ENCODE measurements around the gene SCN4A. TPM values are rescaled to one million over a fixed set of nuclear protein-coding genes. Genes with fewer than 3 reads are reported as not detected.
"Not testable (repeated sequence)": the region's sequence is repeated elsewhere in the genome, so short reads cannot be mapped to it uniquely, and the experiment has no call there.

Gene SCN4A
- polyA plus RNA-seq, 2 donors, result 0.01 to 0.08 TPM

- Histone ChIP-seq H3K4me1 (ENCODE audit: control insufficient read depth in 2 of 2, insufficient read depth in 2 of 2, low read length in 1 of 2) (no peaks in the 10 kb centered on the region), H3K36me3 (ENCODE audit: control insufficient read depth in 2 of 2, insufficient read depth in 2 of 2, low read length in 1 of 2) (no peaks in the 10 kb centered on the region), H3K9me3 (ENCODE audit: control insufficient read depth in 2 of 2, insufficient read depth in 1 of 2, low read depth in 1 of 2, low read length in 1 of 2) (no peaks in the 10 kb centered on the region), H3K27ac (ENCODE audit: low read depth in 2 of 2, low read length in 1 of 2) (no peak within 1 kb of the TSS), H3K4me3 (ENCODE audit: low read depth in 1 of 2, low read length in 2 of 2) (no peak within 1 kb of the TSS), H3K27me3 (ENCODE audit: control insufficient read depth in 1 of 2, insufficient read depth in 2 of 2, low read length in 2 of 2) (no peaks in the 10 kb centered on the region)
- WGBS, 2 donors, result 63 to 69% methylated on average over 15 of the region's 15 CpGs
Observed at GRCh38 chr17:63911041-63911635, 61.6 kb downstream of the SCN4A start, which contains the start of gene CSHL1. CSHL1 (minus strand) TSS chr17:63911258; CDS start chr17:63911196, 62 bp downstream.

GRCh38 chr17:63910096-63910495, 62.6 kb downstream of the SCN4A start:
- H3K4me1 ChIP-seq (ENCODE audit: control insufficient read depth in 2 of 2, insufficient read depth in 2 of 2, low read length in 1 of 2), result no peaks in the 10 kb centered on the region
- no peaks in the 10 kb centered on the region for H3K36me3 ChIP-seq (ENCODE audit: control insufficient read depth in 2 of 2, insufficient read depth in 2 of 2, low read length in 1 of 2)
- no peaks in the 10 kb centered on the region for H3K9me3 ChIP-seq (ENCODE audit: control insufficient read depth in 2 of 2, insufficient read depth in 1 of 2, low read depth in 1 of 2, low read length in 1 of 2)
- no peaks in the 10 kb centered on the region for H3K27me3 ChIP-seq (ENCODE audit: control insufficient read depth in 1 of 2, insufficient read depth in 2 of 2, low read length in 2 of 2)
- no peak overlapping the region for H3K27ac ChIP-seq (ENCODE audit: low read depth in 2 of 2, low read length in 1 of 2)
- no peak overlapping the region for H3K4me3 ChIP-seq (ENCODE audit: low read depth in 1 of 2, low read length in 2 of 2)
- WGBS, 2 donors, result 79 to 85% methylated on average over 14 of the region's 14 CpGs

GRCh38 chr17:63909586-63909985, 63.1 kb downstream of the SCN4A start:
- not testable (repeated sequence) for H3K4me1 ChIP-seq (ENCODE audit: control insufficient read depth in 2 of 2, insufficient read depth in 2 of 2, low read length in 1 of 2); H3K9me3 ChIP-seq (ENCODE audit: control insufficient read depth in 2 of 2, insufficient read depth in 1 of 2, low read depth in 1 of 2, low read length in 1 of 2); H3K27me3 ChIP-seq (ENCODE audit: control insufficient read depth in 1 of 2, insufficient read depth in 2 of 2, low read length in 2 of 2); H3K4me3 ChIP-seq (ENCODE audit: low read depth in 1 of 2, low read length in 2 of 2); H3K27ac ChIP-seq (ENCODE audit: low read depth in 2 of 2, low read length in 1 of 2); H3K36me3 ChIP-seq (ENCODE audit: control insufficient read depth in 2 of 2, insufficient read depth in 2 of 2, low read length in 1 of 2)
- 89 to 91% methylated on average over 10 of the region's 10 CpGs for WGBS, 2 donors

- not testable (repeated sequence) for H3K36me3 ChIP-seq (ENCODE audit: control insufficient read depth in 2 of 2, insufficient read depth in 2 of 2, low read length in 1 of 2); H3K27me3 ChIP-seq (ENCODE audit: control insufficient read depth in 1 of 2, insufficient read depth in 2 of 2, low read length in 2 of 2); H3K4me3 ChIP-seq (ENCODE audit: low read depth in 1 of 2, low read length in 2 of 2); H3K9me3 ChIP-seq (ENCODE audit: control insufficient read depth in 2 of 2, insufficient read depth in 1 of 2, low read depth in 1 of 2, low read length in 1 of 2); H3K27ac ChIP-seq (ENCODE audit: low read depth in 2 of 2, low read length in 1 of 2); H3K4me1 ChIP-seq (ENCODE audit: control insufficient read depth in 2 of 2, insufficient read depth in 2 of 2, low read length in 1 of 2)
- 60 to 61% methylated on average over 10 to 11 of the region's 12 CpGs for WGBS, 2 donors
Observed at GRCh38 chr17:63907161-63907778, 65.4 kb downstream of the SCN4A start.

GRCh38 chr17:63904796-63905195, 67.9 kb downstream of the SCN4A start:
- 83 to 91% methylated on average over 8 of the region's 8 CpGs for WGBS, 2 donors
- not testable (repeated sequence) for H3K4me3 ChIP-seq (ENCODE audit: low read depth in 1 of 2, low read length in 2 of 2); H3K9me3 ChIP-seq (ENCODE audit: control insufficient read depth in 2 of 2, insufficient read depth in 1 of 2, low read depth in 1 of 2, low read length in 1 of 2); H3K27ac ChIP-seq (ENCODE audit: low read depth in 2 of 2, low read length in 1 of 2); H3K4me1 ChIP-seq (ENCODE audit: control insufficient read depth in 2 of 2, insufficient read depth in 2 of 2, low read length in 1 of 2); H3K27me3 ChIP-seq (ENCODE audit: control insufficient read depth in 1 of 2, insufficient read depth in 2 of 2, low read length in 2 of 2); H3K36me3 ChIP-seq (ENCODE audit: control insufficient read depth in 2 of 2, insufficient read depth in 2 of 2, low read length in 1 of 2)

GRCh38 chr17:63903787-63904201, 68.9 kb downstream of the SCN4A start:
- H3K4me1 ChIP-seq (ENCODE audit: control insufficient read depth in 2 of 2, insufficient read depth in 2 of 2, low read length in 1 of 2); H3K9me3 ChIP-seq (ENCODE audit: control insufficient read depth in 2 of 2, insufficient read depth in 1 of 2, low read depth in 1 of 2, low read length in 1 of 2); H3K4me3 ChIP-seq (ENCODE audit: low read depth in 1 of 2, low read length in 2 of 2); H3K36me3 ChIP-seq (ENCODE audit: control insufficient read depth in 2 of 2, insufficient read depth in 2 of 2, low read length in 1 of 2); H3K27ac ChIP-seq (ENCODE audit: low read depth in 2 of 2, low read length in 1 of 2); H3K27me3 ChIP-seq (ENCODE audit: control insufficient read depth in 1 of 2, insufficient read depth in 2 of 2, low read length in 2 of 2): not testable (repeated sequence)
- WGBS, 2 donors, result 33 to 37% methylated on average over 5 of the region's 5 CpGs

GRCh38 chr17:63901971-63902370, 70.7 kb downstream of the SCN4A start:
- not testable (repeated sequence) for H3K27me3 ChIP-seq (ENCODE audit: control insufficient read depth in 1 of 2, insufficient read depth in 2 of 2, low read length in 2 of 2); H3K4me1 ChIP-seq (ENCODE audit: control insufficient read depth in 2 of 2, insufficient read depth in 2 of 2, low read length in 1 of 2); H3K36me3 ChIP-seq (ENCODE audit: control insufficient read depth in 2 of 2, insufficient read depth in 2 of 2, low read length in 1 of 2); H3K9me3 ChIP-seq (ENCODE audit: control insufficient read depth in 2 of 2, insufficient read depth in 1 of 2, low read depth in 1 of 2, low read length in 1 of 2); H3K27ac ChIP-seq (ENCODE audit: low read depth in 2 of 2, low read length in 1 of 2); H3K4me3 ChIP-seq (ENCODE audit: low read depth in 1 of 2, low read length in 2 of 2)
- WGBS, 2 donors, result 87 to 88% methylated on average over 2 of the region's 2 CpGs

- H3K36me3 ChIP-seq (ENCODE audit: control insufficient read depth in 2 of 2, insufficient read depth in 2 of 2, low read length in 1 of 2); H3K9me3 ChIP-seq (ENCODE audit: control insufficient read depth in 2 of 2, insufficient read depth in 1 of 2, low read depth in 1 of 2, low read length in 1 of 2); H3K4me1 ChIP-seq (ENCODE audit: control insufficient read depth in 2 of 2, insufficient read depth in 2 of 2, low read length in 1 of 2); H3K27ac ChIP-seq (ENCODE audit: low read depth in 2 of 2, low read length in 1 of 2); H3K4me3 ChIP-seq (ENCODE audit: low read depth in 1 of 2, low read length in 2 of 2); H3K27me3 ChIP-seq (ENCODE audit: control insufficient read depth in 1 of 2, insufficient read depth in 2 of 2, low read length in 2 of 2): not testable (repeated sequence)
- WGBS, 2 donors, result 72 to 74% methylated on average over 6 of the region's 6 CpGs
Observed at GRCh38 chr17:63898899-63899798, 73.6 kb downstream of the SCN4A start.

- H3K27ac ChIP-seq (ENCODE audit: low read depth in 2 of 2, low read length in 1 of 2); H3K36me3 ChIP-seq (ENCODE audit: control insufficient read depth in 2 of 2, insufficient read depth in 2 of 2, low read length in 1 of 2): not testable (repeated sequence)
- WGBS, 2 donors, result 89 to 98% methylated on average over 8 to 9 of the region's 14 CpGs
Observed at GRCh38 chr17:63896524-63897354, 76.0 kb downstream of the SCN4A start, which contains the start of gene CSH1. CSH1 (minus strand) TSS chr17:63896574; CDS start chr17:63896511, 63 bp downstream.

More at GRCh38 chr17:63896524-63897354, 76.0 kb downstream of the SCN4A start, which contains the start of gene CSH1:
- not testable (repeated sequence) for H3K27me3 ChIP-seq (ENCODE audit: control insufficient read depth in 1 of 2, insufficient read depth in 2 of 2, low read length in 2 of 2); H3K4me1 ChIP-seq (ENCODE audit: control insufficient read depth in 2 of 2, insufficient read depth in 2 of 2, low read length in 1 of 2); H3K9me3 ChIP-seq (ENCODE audit: control insufficient read depth in 2 of 2, insufficient read depth in 1 of 2, low read depth in 1 of 2, low read length in 1 of 2); H3K4me3 ChIP-seq (ENCODE audit: low read depth in 1 of 2, low read length in 2 of 2)

All from esophagus (tissue), 2 donors.